Esophagus muscularis mucosa (tissue), 4 donors: ENCODE results near the gene E4F1. TPM values are rescaled to one million over a fixed set of nuclear protein-coding genes. Genes with fewer than 3 reads are reported as not detected.

ENCODE experiments used
- DNase-seq: peaks from one replicate; pipeline ENCODE4 v3.0.0-alpha.2; 2017; ENCODE audit errors: extremely low spot score
- H3K27ac ChIP-seq, 4 donors: fragments of 200-600 bp; sonication (generic); replicated peaks in 1 of 4; 1 replicate in 3 of 4; 2 replicates in 1 of 4; pipeline ENCODE4 v1.5.1; 2016 to 2019; ENCODE audit warnings: mild to moderate bottlenecking in 1 of 4
- H3K27me3 ChIP-seq, 4 donors: fragments of 200-600 bp; sonication (generic); one replicate each; pipeline versions ENCODE4 v1.5.1 to v1.6.0; 2016 to 2019
- H3K36me3 ChIP-seq, 4 donors: fragments of 200-600 bp; sonication (generic); one replicate each; pipeline ENCODE4 v1.5.1; 2016 to 2019
- H3K4me1 ChIP-seq, 4 donors: fragments of 200-600 bp; sonication (generic); one replicate each; pipeline ENCODE4 v1.5.1; 2016 to 2019
- H3K4me3 ChIP-seq, 4 donors: fragments of 200-600 bp; sonication (generic); 1 replicate in 2 of 4; 2 replicates in 2 of 4; pipeline ENCODE4 v1.5.1; 2016 to 2019; ENCODE audit warnings: mild to moderate bottlenecking in 4 of 4, moderate library complexity in 1 of 4
- H3K9me3 ChIP-seq, 4 donors: fragments of 200-600 bp; sonication (generic); 1 replicate in 3 of 4; 2 replicates in 1 of 4; pipeline ENCODE4 v1.5.1; 2016 to 2019
- CTCF ChIP-seq, 3 experiments: fragments of 200-600 bp in 2 of 3; fragments of 450-650 bp in 1 of 3; sonication (generic) in 2 of 3; IDR thresholded peaks; one replicate each; pipeline ENCODE4 v1.5.1; 2017 to 2019; ENCODE audit warnings: antibody characterized with exemption in 3 of 3, mild to moderate bottlenecking in 2 of 3, moderate library complexity in 1 of 3
- EP300 ChIP-seq: sonication (generic); formaldehyde crosslinking; IDR thresholded peaks from one replicate; pipeline ENCODE4 v1.6.1; 2017; ENCODE audit warnings: antibody characterized with exemption
- POLR2A ChIP-seq: fragments of 450-650 bp; IDR thresholded peaks from one replicate; pipeline ENCODE4 v1.6.1; 2017; ENCODE audit warnings: antibody characterized with exemption, moderate library complexity, mild to moderate bottlenecking, low read depth
- POLR2AphosphoS5 ChIP-seq, 2 donors: sonication (generic); formaldehyde crosslinking; IDR thresholded peaks; one replicate each; pipeline ENCODE4 v1.6.1; 2017; ENCODE audit warnings: antibody characterized with exemption in 2 of 2
- WGBS: methylation state at CpG from one replicate; pipeline ENCODE4 v1.1.5; 2018; 5-methylcytosine and 5-hydroxymethylcytosine counted together
- intact Hi-C: fragments of 100-400 bp; cut with DNase I; formaldehyde crosslinking; loops from one replicate; pipeline ENCODE4 v1.15.1; 2023
- total RNA-seq, 4 donors: library from RNA; depleted of rRNA; stranded (reverse); fragments of >200 nt; gene quantifications; one replicate each; pipeline versions ENCODE4 v1.1.0 to v1.2.1, GENCODE V29; 2016

E4F1 gene
- total RNA-seq, 4 donors from 2014 or later = 19.1 to 39.7 (median 28.5) TPM

GRCh38 chr16:2273484-2273883, 50.1 kb downstream of the E4F1 start:
- no peaks in the 10 kb centered on the region for H3K27me3 ChIP-seq
- no peak for TF ChIP-seq EP300
- no peak for TF ChIP-seq POLR2AphosphoS5 (IDR thresholded peaks at IDR 0.05)
- TF ChIP-seq POLR2A = no peak
- no peak for TF ChIP-seq CTCF (IDR thresholded peaks at IDR 0.05)
- no peak for DNase-seq
- H3K4me3 ChIP-seq = no peak overlapping the region
- no peak overlapping the region for H3K27ac ChIP-seq
- H3K9me3 ChIP-seq = no peaks in the 10 kb centered on the region
- peaks cover 10 to 36% (median 24%) of the 10 kb centered on the region in 4 donors for H3K4me1 ChIP-seq
- 78% methylated on average over 6 of the region's 16 CpGs for WGBS
- intact Hi-C loops = no loop called here
- peaks cover 7 to 38% (median 16%) of the 10 kb centered on the region in 4 donors for H3K36me3 ChIP-seq

- peaks cover 10 to 33% (median 20%) of the 10 kb centered on the region in 4 donors for H3K4me1 ChIP-seq
- H3K9me3 ChIP-seq = no peaks in the 10 kb centered on the region
- H3K27ac ChIP-seq = no peak overlapping the region
- intact Hi-C loops = no loop called here
- H3K27me3 ChIP-seq = no peaks in the 10 kb centered on the region
- 91% methylated on average over 8 of the region's 10 CpGs for WGBS
- H3K36me3 ChIP-seq = peaks cover 7 to 43% (median 19%) of the 10 kb centered on the region in 4 donors
- TF ChIP-seq CTCF (IDR thresholded peaks at IDR 0.05) (no peak), POLR2A (no peak), POLR2AphosphoS5 (IDR thresholded peaks at IDR 0.05) (no peak), EP300 (no peak)
- DNase-seq = no peak
- H3K4me3 ChIP-seq = no peak overlapping the region
Observed at GRCh38 chr16:2273931-2274330, 50.5 kb downstream of the E4F1 start.

GRCh38 chr16:2275476-2276367, 52.3 kb downstream of the E4F1 start:
- Histone ChIP-seq H3K27me3 (no peaks in the 10 kb centered on the region), H3K27ac (no peak overlapping the region), H3K4me3 (no peak overlapping the region), H3K9me3 (no peaks in the 10 kb centered on the region), H3K4me1 (peaks cover 0 to 15% (median 2%) of the 10 kb centered on the region in 4 donors), H3K36me3 (peaks cover 10 to 60% (median 28%) of the 10 kb centered on the region in 4 donors)
- intact Hi-C loops = no loop called here
- no peak for DNase-seq
- 80% methylated on average over 12 of the region's 30 CpGs for WGBS
- TF ChIP-seq POLR2AphosphoS5 (IDR thresholded peaks at IDR 0.05) (no peak), EP300 (no peak), CTCF (IDR thresholded peaks at IDR 0.05) (no peak), POLR2A (no peak)

GRCh38 chr16:2276368-2277195, 53.2 kb downstream of the E4F1 start:
- Histone ChIP-seq H3K27me3 (no peaks in the 10 kb centered on the region), H3K27ac (no peak overlapping the region), H3K9me3 (no peaks in the 10 kb centered on the region), H3K36me3 (peaks cover 11 to 69% (median 36%) of the 10 kb centered on the region in 4 donors), H3K4me3 (no peak overlapping the region), H3K4me1 (peaks cover 0 to 6% (median 0%) of the 10 kb centered on the region in 4 donors)
- TF ChIP-seq EP300 (no peak), POLR2A (no peak), CTCF (IDR thresholded peaks at IDR 0.05) (no peak), POLR2AphosphoS5 (IDR thresholded peaks at IDR 0.05) (no peak)
- DNase-seq = no peak
- intact Hi-C loops = no loop called here
- WGBS = 78% methylated on average over 22 of the region's 26 CpGs
